IgD-negative memory B cell (primary cell): ENCODE data around the gene ASXL1. TPM values are rescaled to one million over a fixed set of nuclear protein-coding genes. Genes with fewer than 3 reads are reported as not detected.

Experiments used
- H3K27ac Mint-ChIP-seq, 3 donors: one replicate each; pipeline ENCODE4 v1.8.0; 2020 to 2022; ENCODE audit warnings: mild to moderate bottlenecking in 3 of 3, mixed read lengths in 3 of 3, moderate library complexity in 1 of 3
- H3K27me3 Mint-ChIP-seq: one replicate; pipeline ENCODE4 v1.8.0; 2021; ENCODE audit warnings: mixed read lengths
- H3K36me3 Mint-ChIP-seq: one replicate; pipeline ENCODE4 v1.8.0; 2020; ENCODE audit warnings: mild to moderate bottlenecking, mixed read lengths
- H3K4me1 Mint-ChIP-seq, 3 donors: one replicate each; pipeline ENCODE4 v1.8.0; 2020 to 2022; ENCODE audit warnings: mixed read lengths in 3 of 3, mild to moderate bottlenecking in 1 of 3
- H3K4me3 Mint-ChIP-seq, 4 donors: one replicate each; pipeline ENCODE4 v1.8.0; 2020 to 2022; ENCODE audit warnings: mild to moderate bottlenecking in 4 of 4, mixed read lengths in 4 of 4, moderate library complexity in 3 of 4
- H3K9me3 Mint-ChIP-seq, 3 donors: one replicate each; pipeline ENCODE4 v1.8.0; 2020 to 2021; ENCODE audit warnings: mixed read lengths in 3 of 3, mild to moderate bottlenecking in 1 of 3
- polyA plus RNA-seq: library from polyadenylated mRNA; unstranded; fragments of 300-500 nt; fragmentation: Illumina TruSeq; gene quantifications from one replicate; pipeline ENCODE4 v1.2.3, GENCODE V29; 2021

ASXL1 gene
- polyA plus RNA-seq, 1 donor from 2014 or later: 24.5 TPM

GRCh38 chr20:32429745-32430360 is 71.7 kb downstream of the ASXL1 start:
- Mint-ChIP-seq H3K27me3 (no peaks in the 10 kb centered on the region), H3K9me3 (no peaks in the 10 kb centered on the region), H3K4me3 (no peak overlapping the region), H3K27ac (no peak overlapping the region), H3K36me3 (peaks cover 4% of the 10 kb centered on the region), H3K4me1 (peaks cover 0 to 7% (median 0%) of the 10 kb centered on the region in 3 donors)

GRCh38 chr20:32431457-32431856 is 73.3 kb downstream of the ASXL1 start:
- peaks cover 0 to 2% (median 0%) of the 10 kb centered on the region in 3 donors for H3K4me1 Mint-ChIP-seq
- no peak overlapping the region for H3K4me3 Mint-ChIP-seq
- peaks cover 6% of the 10 kb centered on the region for H3K36me3 Mint-ChIP-seq
- no peaks in the 10 kb centered on the region for H3K9me3 Mint-ChIP-seq
- H3K27ac Mint-ChIP-seq: no peak overlapping the region
- H3K27me3 Mint-ChIP-seq: no peaks in the 10 kb centered on the region

GRCh38 chr20:32432277-32432676 is 74.1 kb downstream of the ASXL1 start:
- no peak overlapping the region for H3K27ac Mint-ChIP-seq
- no peak overlapping the region for H3K4me3 Mint-ChIP-seq
- H3K27me3 Mint-ChIP-seq: no peaks in the 10 kb centered on the region
- H3K4me1 Mint-ChIP-seq: peaks cover 0 to 1% (median 0%) of the 10 kb centered on the region in 3 donors
- no peaks in the 10 kb centered on the region for H3K9me3 Mint-ChIP-seq
- peaks cover 5% of the 10 kb centered on the region for H3K36me3 Mint-ChIP-seq

DNA sequence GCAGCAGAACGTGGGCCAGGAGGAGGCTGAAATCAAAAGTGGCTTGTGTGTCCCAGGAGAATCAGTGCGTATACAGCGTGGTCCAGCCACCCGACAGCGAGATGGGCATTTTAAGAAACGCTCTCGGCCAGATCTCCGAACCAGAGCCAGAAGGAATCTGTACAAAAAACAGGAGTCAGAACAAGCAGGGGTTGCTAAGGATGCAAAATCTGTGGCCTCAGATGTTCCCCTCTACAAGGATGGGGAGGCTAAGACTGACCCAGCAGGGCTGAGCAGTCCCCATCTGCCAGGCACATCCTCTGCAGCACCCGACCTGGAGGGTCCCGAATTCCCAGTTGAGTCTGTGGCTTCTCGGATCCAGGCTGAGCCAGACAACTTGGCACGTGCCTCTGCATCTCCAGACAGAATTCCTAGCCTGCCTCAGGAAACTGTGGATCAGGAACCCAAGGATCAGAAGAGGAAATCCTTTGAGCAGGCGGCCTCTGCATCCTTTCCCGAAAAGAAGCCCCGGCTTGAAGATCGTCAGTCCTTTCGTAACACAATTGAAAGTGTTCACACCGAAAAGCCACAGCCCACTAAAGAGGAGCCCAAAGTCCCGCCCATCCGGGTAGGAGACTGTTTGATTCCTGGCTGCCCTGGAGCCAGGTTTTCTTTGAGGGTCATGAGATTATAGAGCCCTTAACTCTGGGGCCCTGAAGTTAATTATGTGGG is 75.3 kb downstream of the ASXL1 start:
- H3K27ac Mint-ChIP-seq: peak overlapping the region in 1 of 3 donors; percentile 33
- peaks cover 4% of the 10 kb centered on the region for H3K36me3 Mint-ChIP-seq
- peaks cover 0 to 1% (median 0%) of the 10 kb centered on the region in 3 donors for H3K4me1 Mint-ChIP-seq
- no peak overlapping the region for H3K4me3 Mint-ChIP-seq
- H3K27me3 Mint-ChIP-seq: no peaks in the 10 kb centered on the region
- no peaks in the 10 kb centered on the region for H3K9me3 Mint-ChIP-seq

GRCh38 chr20:32434434-32434833 is 76.3 kb downstream of the ASXL1 start:
- H3K27ac Mint-ChIP-seq: no peak overlapping the region
- no peaks in the 10 kb centered on the region for H3K9me3 Mint-ChIP-seq
- no peaks in the 10 kb centered on the region for H3K27me3 Mint-ChIP-seq
- peaks cover 4% of the 10 kb centered on the region for H3K36me3 Mint-ChIP-seq
- H3K4me1 Mint-ChIP-seq: peaks cover 0 to 1% (median 0%) of the 10 kb centered on the region in 3 donors
- H3K4me3 Mint-ChIP-seq: no peak overlapping the region

DNA sequence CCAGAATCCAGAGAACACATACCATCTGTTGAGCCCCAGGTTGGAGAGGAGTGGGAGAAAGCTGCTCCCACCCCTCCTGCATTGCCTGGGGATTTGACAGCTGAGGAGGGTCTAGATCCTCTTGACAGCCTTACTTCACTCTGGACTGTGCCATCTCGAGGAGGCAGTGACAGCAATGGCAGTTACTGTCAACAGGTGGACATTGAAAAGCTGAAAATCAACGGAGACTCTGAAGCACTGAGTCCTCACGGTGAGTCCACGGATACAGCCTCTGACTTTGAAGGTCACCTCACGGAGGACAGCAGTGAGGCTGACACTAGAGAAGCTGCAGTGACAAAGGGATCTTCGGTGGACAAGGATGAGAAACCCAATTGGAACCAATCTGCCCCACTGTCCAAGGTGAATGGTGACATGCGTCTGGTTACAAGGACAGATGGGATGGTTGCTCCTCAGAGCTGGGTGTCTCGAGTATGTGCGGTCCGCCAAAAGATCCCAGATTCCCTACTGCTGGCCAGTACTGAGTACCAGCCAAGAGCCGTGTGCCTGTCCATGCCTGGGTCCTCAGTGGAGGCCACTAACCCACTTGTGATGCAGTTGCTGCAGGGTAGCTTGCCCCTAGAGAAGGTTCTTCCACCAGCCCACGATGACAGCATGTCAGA is 77.4 kb downstream of the ASXL1 start:
- Mint-ChIP-seq H3K4me1 (peaks cover 0 to 2% (median 1%) of the 10 kb centered on the region in 3 donors), H3K9me3 (no peaks in the 10 kb centered on the region), H3K36me3 (peaks cover 4% of the 10 kb centered on the region), H3K27me3 (no peaks in the 10 kb centered on the region), H3K27ac (no peak overlapping the region), H3K4me3 (no peak overlapping the region)

DNA sequence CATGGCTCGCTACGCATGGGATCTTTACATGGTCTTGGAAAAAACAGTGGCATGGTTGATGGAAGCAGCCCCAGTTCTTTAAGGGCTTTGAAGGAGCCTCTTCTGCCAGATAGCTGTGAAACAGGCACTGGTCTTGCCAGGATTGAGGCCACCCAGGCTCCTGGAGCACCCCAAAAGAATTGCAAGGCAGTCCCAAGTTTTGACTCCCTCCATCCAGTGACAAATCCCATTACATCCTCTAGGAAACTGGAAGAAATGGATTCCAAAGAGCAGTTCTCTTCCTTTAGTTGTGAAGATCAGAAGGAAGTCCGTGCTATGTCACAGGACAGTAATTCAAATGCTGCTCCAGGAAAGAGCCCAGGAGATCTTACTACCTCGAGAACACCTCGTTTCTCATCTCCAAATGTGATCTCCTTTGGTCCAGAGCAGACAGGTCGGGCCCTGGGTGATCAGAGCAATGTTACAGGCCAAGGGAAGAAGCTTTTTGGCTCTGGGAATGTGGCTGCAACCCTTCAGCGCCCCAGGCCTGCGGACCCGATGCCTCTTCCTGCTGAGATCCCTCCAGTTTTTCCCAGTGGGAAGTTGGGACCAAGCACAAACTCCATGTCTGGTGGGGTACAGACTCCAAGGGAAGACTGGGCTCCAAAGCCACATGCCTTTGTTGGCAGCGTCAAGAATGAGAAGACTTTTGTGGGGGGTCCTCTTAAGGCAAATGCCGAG is 78.2 kb downstream of the ASXL1 start:
- Mint-ChIP-seq H3K27me3 (no peaks in the 10 kb centered on the region), H3K27ac (peak overlapping the region in 1 of 3 donors; percentile 67), H3K9me3 (no peaks in the 10 kb centered on the region), H3K4me3 (no peak overlapping the region), H3K36me3 (peaks cover 4% of the 10 kb centered on the region), H3K4me1 (peaks cover 0 to 3% (median 1%) of the 10 kb centered on the region in 3 donors)

GRCh38 chr20:32436968-32437367 is 78.8 kb downstream of the ASXL1 start:
- H3K27ac Mint-ChIP-seq: no peak overlapping the region
- H3K36me3 Mint-ChIP-seq: peaks cover 4% of the 10 kb centered on the region
- peaks cover 0 to 7% (median 3%) of the 10 kb centered on the region in 3 donors for H3K4me1 Mint-ChIP-seq
- H3K4me3 Mint-ChIP-seq: no peak overlapping the region
- no peaks in the 10 kb centered on the region for H3K9me3 Mint-ChIP-seq
- H3K27me3 Mint-ChIP-seq: no peaks in the 10 kb centered on the region

GRCh38 chr20:32437391-32438074 is 79.4 kb downstream of the ASXL1 start:
- Mint-ChIP-seq H3K4me1 (peaks cover 2 to 10% (median 6%) of the 10 kb centered on the region in 3 donors), H3K4me3 (no peak overlapping the region), H3K27ac (no peak overlapping the region), H3K9me3 (no peaks in the 10 kb centered on the region), H3K27me3 (no peaks in the 10 kb centered on the region), H3K36me3 (peaks cover 4% of the 10 kb centered on the region)

DNA sequence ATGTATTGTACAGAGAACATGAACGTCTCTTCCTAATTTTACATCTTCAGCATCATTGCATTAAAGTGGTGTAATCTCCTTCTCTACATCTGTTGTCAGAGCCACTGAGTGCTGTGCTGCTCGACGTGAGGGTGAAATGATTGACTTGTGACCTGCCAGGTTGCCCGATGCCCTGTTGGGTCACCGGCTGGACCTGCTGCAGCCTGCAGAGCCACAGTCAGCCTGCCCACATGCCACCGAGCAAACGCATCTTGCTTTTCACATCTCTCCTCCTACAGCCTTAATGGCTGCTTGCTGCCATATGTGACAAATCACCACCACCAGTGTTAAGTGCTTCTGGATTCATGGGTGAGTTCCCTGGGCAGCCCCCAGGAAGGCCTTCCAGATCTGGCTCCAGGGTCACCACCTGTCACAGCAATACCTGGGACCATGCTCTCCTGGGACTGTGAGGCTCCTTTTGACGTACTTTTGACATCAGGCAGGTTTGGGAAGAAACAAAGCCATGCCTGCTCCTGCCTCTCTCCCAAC is 80.3 kb downstream of the ASXL1 start:
- H3K9me3 Mint-ChIP-seq: no peaks in the 10 kb centered on the region
- H3K27me3 Mint-ChIP-seq: no peaks in the 10 kb centered on the region
- no peak overlapping the region for H3K27ac Mint-ChIP-seq
- H3K4me1 Mint-ChIP-seq: peaks cover 10 to 17% (median 13%) of the 10 kb centered on the region in 3 donors
- no peak overlapping the region for H3K4me3 Mint-ChIP-seq
- peaks cover 4% of the 10 kb centered on the region for H3K36me3 Mint-ChIP-seq

DNA sequence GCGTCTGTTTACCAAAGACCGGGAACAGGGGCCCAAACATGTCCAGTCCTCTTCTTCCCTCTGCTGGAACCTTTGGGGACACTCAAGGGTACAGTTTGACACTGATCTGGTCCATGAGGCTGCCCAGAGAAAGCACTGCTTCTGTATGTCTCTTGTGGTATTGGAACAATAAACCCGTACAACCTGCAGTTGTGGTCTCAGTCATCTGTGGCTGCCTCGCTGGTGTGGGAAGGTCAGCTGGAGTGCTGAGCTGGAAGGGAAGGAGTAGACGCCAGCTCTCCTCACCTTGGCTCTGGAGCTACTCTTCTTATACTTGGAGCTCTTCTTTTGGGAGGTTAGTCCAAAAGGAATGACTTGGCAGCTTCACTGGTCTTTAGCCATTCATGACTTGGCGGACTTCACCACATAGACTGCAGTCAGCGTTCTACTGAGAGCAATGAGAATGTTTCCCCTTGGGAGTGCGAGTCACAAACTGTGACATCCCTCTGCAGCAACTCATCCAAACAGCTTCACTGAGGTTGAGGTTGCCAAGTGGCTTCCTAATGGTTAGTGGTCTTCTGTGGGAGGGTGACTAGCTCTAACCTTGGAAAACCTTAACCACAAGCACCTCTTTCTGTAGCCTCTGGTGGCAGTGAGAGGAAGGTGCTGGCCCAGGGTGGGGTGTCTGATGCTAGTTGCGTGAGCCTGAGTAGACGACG is 81.2 kb downstream of the ASXL1 start:
- Mint-ChIP-seq H3K27me3 (no peaks in the 10 kb centered on the region), H3K4me1 (peaks cover 19 to 24% (median 19%) of the 10 kb centered on the region in 3 donors), H3K9me3 (no peaks in the 10 kb centered on the region), H3K36me3 (peaks cover 4% of the 10 kb centered on the region), H3K27ac (no peak overlapping the region), H3K4me3 (no peak overlapping the region)

- Mint-ChIP-seq H3K4me3 (no peak overlapping the region), H3K4me1 (peaks cover 22 to 31% (median 25%) of the 10 kb centered on the region in 3 donors), H3K36me3 (peaks cover under 1% of the 10 kb centered on the region), H3K27me3 (no peaks in the 10 kb centered on the region), H3K27ac (peak overlapping the region in 2 of 3 donors; percentile 11 to 80), H3K9me3 (no peaks in the 10 kb centered on the region)
Measured at GRCh38 chr20:32440069-32440757, 82.1 kb downstream of the ASXL1 start.

GRCh38 chr20:32440758-32441078 is 82.6 kb downstream of the ASXL1 start:
- H3K27ac Mint-ChIP-seq: peak overlapping the region in 1 of 3 donors; percentile 11
- H3K9me3 Mint-ChIP-seq: no peaks in the 10 kb centered on the region
- H3K27me3 Mint-ChIP-seq: no peaks in the 10 kb centered on the region
- H3K4me1 Mint-ChIP-seq: peaks cover 26 to 36% (median 30%) of the 10 kb centered on the region in 3 donors
- no peak overlapping the region for H3K4me3 Mint-ChIP-seq
- H3K36me3 Mint-ChIP-seq: no peaks in the 10 kb centered on the region
